DMS53 treated with DMSO at 0.1 percent for 48 hours (cell line): ENCODE results near the gene NEK11.

Source experiments
- DNase-seq: peaks from one replicate; lab custom pipeline; 2025; ENCODE audit not compliant: unreplicated experiment; lab: John Stamatoyannopoulos, UW

NEK11 gene

GRCh38 chr3:131026321-131027151, at the start of gene NEK11, which contains the start of gene ASTE1:
Gene NEK11, plus strand, starts transcription at chr3:131026877. Its CDS starts 2,832 bp downstream, at chr3:131029709.
Gene ASTE1, minus strand, starts transcription at chr3:131026825. Its CDS starts 1,519 bp downstream, at chr3:131025306.
- DNase-seq = peak; percentile 69

- DNase-seq = no peak
These were observed 47.6 kb upstream of the NEK11 start for GRCh38 chr3:130979117-130979516.

- DNase-seq = no peak
These were observed 45.2 kb upstream of the NEK11 start for GRCh38 chr3:130981469-130981868.

- DNase-seq = no peak
These were observed 36.4 kb upstream of the NEK11 start for GRCh38 chr3:130990282-130990681.

- no peak for DNase-seq
These were observed 35.6 kb upstream of the NEK11 start for GRCh38 chr3:130991126-130991525.

GRCh38 chr3:130992344-130992743, 34.3 kb upstream of the NEK11 start:
- DNase-seq = no peak

- DNase-seq = no peak
These were observed 29.4 kb upstream of the NEK11 start for GRCh38 chr3:130997289-130997688.

GRCh38 chr3:131001071-131001470, 25.6 kb upstream of the NEK11 start:
- no peak for DNase-seq

- DNase-seq = no peak
These were observed 22.1 kb upstream of the NEK11 start for GRCh38 chr3:131004603-131005002.

- no peak for DNase-seq
These were observed 19.4 kb upstream of the NEK11 start for GRCh38 chr3:131007256-131007655.

GRCh38 chr3:131007782-131008181, 18.9 kb upstream of the NEK11 start:
- DNase-seq = no peak

- DNase-seq = no peak
These were observed 18.4 kb upstream of the NEK11 start for GRCh38 chr3:131008326-131008725.

- DNase-seq = no peak
These were observed 17.0 kb upstream of the NEK11 start for GRCh38 chr3:131009698-131010097.

GRCh38 chr3:131018970-131019369, 7.7 kb upstream of the NEK11 start:
- no peak for DNase-seq

- DNase-seq = no peak
These were observed 6.5 kb upstream of the NEK11 start for GRCh38 chr3:131020122-131020693.

- DNase-seq = no peak
These were observed 1.1 kb upstream of the NEK11 start for GRCh38 chr3:131025539-131025938.

- no peak for DNase-seq
These were observed 2.2 kb downstream of the NEK11 start for GRCh38 chr3:131028844-131029243.

GRCh38 chr3:131031660-131032059, 5.0 kb downstream of the NEK11 start:
- no peak for DNase-seq

- peak; percentile 34 for DNase-seq
These were observed 6.9 kb downstream of the NEK11 start for GRCh38 chr3:131033480-131034080.

GRCh38 chr3:131036200-131036816, 9.6 kb downstream of the NEK11 start:
- DNase-seq = no peak

GRCh38 chr3:131036986-131037385, 10.3 kb downstream of the NEK11 start:
- no peak for DNase-seq

- no peak for DNase-seq
These were observed 11.6 kb downstream of the NEK11 start for GRCh38 chr3:131038326-131038725.
